HT-29 (cell line): ENCODE measurements around the gene IFT81. TPM values are rescaled to one million over a fixed set of nuclear protein-coding genes. Genes with fewer than 3 reads are reported as not detected.

Experiments
- DNase-seq: peaks from one replicate; pipeline ENCODE4 v3.0.0-alpha.2; 2015; ENCODE audit warnings: low spot score
- total RNA-seq: library from RNA; depleted of rRNA; stranded (reverse); fragments of >200 nt; shearing (Covaris generic); gene quantifications from 2 replicates; pipeline ENCODE4 v1.2.3, GENCODE V29; 2014

IFT81 gene
- total RNA-seq, 1 experiment from 2014 or later: 5.5 TPM

DNA sequence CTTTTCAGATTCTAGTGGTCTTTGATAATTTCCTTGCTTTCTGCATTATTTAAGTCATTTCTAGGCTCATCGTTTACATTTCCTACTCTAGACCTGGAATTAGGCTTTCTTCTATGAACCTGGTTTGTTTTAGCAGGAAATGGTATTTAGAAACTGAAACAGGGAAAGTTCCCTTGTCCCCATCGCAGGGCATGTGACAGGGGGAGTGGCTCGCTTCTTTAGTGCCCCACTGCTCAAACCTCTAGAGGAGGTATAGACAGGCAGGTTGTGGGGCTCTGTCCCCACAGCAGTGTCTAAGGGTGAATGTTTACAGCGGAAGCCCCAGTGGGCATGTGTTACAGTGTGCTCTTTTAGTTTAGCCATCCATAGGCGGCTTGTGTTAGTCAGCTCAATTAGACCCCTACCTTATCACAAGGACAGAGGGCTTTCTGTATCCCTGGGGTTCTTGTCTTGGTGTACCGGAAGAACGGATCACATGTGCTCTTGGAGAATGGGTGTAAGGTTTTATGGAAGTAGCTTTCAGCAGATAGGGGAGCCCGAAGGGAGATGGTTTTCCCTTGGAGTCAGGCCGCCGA is 25.0 kb downstream of the IFT81 start:
- DNase-seq: no peak

DNA sequence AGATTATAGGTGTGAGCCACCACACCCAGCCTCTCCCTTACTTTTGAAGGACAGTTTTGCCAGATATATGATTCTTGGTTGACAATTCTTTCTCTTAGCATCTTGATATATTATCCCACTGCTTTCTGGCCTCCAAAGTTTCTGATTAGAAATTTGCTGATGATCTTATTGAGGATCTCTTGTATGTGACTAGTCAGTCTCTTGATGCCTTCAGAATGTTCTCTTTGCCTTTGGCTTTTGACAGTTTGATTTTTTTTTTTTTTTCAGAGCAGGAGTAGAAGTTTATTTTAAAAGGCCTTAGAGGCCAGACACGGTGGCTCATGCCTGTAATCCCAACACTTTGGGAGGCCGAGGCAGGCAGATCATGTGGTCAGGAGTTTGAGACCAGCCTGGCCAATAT is 32.6 kb downstream of the IFT81 start:
- DNase-seq: no peak

DNA sequence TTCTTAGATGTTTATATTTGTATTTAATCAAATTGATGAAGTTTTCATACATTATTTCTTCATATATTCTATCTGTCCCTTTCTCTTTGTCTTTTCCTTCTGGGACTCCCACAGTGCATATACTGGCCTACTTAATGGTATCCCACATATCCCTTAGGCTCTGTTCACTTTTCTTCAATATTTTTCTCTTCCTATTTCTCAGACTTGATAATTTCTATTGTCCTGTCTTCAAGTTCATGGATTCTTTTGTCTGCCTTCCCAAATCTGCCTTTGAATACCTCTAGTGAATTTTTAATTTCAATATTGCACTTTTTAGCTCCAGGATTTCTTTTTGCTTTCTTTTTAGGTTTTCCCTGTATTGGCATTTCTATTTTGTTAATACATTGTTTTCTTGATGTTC is 33.4 kb downstream of the IFT81 start:
- DNase-seq: no peak

DNA sequence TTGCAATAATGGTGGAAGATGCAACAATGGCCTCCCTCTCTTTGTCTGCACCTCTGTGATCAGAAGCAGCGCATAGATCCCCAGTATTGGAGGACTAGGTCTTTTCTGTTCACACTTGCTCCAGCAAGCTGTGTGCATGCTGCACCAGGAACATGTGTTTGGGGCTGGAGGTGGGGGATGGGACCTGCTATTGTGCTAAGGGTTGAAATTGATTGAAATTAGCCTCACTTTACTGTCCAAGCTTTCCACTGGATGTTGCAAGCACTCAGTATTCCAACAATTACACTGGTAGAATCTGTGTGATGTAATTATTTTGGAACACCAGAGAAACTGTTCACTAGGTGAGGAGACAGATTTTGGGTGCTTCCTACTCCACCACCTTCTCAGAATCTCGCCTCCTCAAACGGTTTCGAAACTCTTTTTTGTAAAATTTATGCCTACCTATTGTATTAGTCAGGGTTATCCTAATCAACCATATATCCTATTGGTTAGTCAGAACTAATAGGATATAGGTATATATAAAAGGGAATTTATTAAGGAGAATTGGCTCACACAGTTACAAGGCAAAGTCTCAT is 35.6 kb downstream of the IFT81 start:
- no peak for DNase-seq

DNA sequence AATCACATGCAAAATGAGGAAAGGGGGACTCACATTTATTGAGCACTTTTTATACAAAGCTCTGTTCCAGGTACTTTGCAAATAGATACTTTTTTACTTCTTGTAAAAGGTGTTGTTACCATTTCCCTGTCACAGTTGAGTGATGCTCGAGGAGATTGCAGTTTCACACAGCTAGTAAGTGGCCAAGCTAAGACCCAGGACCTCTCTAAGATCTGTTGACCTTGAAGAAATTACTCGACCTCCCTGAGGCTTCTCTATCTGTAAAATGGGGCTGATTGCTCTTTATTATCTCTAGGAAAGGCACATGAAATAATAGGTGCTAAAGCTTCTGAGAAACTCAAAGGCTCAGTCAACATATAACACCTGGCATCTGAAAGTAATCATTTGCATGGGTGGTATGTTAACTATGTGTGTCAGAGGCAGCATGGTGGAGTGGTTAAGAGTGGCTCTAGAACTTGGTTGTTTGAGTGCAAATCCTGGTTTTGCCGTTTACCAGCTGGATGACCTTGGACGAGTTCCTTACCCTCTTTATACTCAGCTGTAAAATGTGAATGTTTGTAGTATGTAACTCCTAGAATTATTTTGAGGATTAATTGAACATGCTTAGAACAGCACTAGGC is 41.5 kb downstream of the IFT81 start:
- DNase-seq: no peak

DNA sequence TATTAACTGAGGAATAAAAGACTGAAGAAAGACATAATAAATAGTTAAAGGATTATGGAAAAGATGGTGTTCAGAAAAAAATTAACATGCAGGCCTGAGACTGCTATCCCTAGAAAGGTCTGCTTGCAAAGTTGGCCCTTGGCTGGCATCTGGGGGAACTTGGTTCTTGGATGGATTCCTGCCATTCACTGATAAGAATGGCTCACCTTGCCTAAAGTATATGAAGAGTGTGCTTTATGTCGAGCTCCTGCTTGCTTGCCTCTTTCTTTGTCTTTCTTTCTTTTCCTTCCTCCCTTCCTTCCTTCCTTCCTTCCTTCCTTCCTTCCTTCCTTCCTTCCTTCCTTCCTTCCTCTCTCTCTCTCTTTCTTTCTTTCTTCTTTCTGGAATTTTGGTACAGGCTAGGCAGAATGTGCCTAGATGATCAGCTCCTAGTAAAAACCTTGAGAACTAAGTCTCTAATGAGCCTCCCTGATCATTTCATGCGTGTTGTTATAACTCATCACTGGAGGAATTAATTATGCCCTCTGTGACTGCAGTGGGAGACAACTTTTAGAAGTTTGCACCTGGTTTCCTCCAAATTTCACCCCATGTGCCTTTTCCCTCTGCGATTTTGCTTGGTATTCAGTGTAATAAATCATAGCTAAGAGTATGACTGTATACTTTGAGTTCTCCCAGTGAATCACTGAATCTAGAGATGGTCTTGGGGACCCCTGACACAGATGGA is 44.7 kb downstream of the IFT81 start:
- no peak for DNase-seq

DNA sequence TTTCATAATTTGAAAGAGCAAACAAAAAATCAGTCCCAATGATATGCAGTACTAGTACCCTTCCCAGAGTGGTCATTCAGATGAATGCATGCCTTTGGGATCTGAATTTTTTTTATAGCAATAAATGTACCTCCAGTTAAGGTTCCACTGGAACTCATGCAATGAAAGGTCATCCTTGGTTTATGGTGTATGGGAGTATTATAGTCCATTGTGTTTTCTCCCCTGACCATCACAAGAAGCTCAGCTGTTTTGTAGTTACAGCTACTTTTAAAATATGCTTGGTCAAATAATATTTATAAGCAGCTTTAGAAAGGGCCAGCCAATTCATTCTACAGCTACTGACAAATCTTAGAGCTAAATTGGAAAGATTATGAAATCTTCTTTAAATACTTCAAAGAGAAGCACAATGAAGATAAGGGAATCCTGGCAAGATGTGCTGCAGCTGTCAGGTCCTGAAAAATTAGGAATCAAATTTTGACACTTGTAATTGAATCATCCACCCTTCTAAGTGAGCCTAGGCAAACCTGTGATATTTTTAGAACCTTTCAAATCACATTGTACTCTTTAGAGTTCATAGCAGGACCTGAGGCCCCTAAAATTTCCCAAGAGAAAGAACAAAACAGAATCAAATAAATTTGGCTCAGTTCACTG is 46.5 kb downstream of the IFT81 start:
- DNase-seq: no peak

DNA sequence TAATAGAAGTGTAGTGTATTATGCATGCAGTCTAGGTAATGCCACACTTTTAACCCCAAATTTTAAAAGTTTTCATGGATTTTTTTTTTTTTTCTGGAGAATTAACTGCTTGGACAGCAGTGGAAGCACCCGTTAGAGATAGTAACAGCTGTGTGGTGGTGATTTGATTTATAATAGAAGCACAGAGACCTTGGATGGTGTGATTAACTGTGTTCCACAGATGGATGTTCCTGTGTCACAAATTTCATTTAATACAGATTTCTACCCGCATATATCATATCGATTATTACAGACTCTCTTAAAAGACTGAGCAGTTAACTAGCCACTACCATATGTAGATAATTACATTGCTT is 47.0 kb downstream of the IFT81 start:
- DNase-seq: no peak

DNA sequence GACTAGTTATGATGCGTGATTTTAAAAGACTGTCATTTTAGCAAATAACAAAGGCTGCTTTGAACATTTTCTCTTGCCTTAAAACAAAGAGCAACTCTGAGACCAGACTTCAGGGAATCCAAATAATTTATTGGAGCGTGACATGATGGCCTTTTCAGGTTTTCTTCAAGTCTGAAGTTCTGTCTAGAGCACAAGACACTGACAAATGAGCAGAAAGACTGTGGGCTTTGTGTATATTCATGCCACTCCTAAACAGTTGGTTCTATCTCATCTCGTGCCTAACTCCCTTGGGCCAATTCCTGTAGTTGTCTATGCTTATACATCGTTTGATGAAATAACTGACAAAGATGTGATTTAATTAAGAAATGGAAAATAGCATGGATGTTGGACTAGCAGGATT is 47.5 kb downstream of the IFT81 start:
- DNase-seq: no peak

DNA sequence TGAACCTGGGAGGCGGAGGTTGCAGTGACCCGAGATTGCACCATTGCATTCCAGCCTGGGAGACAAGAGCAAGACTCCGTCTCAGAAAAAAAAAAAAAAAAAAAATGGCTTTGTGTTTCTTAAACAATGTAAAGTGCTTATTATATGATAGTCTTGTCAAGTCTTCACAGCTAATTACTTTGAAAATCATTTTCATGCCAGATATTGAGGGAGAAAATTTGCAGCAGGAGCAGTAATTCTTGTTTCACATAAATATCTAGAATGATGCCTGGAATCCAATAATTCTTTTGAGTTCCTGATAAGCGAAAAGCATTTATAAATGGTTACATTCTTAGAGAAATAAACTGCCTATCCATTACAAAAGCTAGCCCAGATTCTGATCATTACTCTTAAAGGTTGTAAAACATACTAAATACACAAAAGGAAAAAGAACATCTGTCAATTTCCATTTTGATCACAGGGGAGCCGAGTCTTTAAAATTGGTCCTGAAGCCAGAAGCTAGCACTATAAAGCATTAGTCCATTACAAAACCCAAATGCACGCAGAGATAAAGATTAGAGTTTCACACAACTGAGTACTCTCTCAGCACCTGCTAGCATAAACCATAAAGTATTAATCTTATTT is 50.3 kb downstream of the IFT81 start:
- DNase-seq: no peak

DNA sequence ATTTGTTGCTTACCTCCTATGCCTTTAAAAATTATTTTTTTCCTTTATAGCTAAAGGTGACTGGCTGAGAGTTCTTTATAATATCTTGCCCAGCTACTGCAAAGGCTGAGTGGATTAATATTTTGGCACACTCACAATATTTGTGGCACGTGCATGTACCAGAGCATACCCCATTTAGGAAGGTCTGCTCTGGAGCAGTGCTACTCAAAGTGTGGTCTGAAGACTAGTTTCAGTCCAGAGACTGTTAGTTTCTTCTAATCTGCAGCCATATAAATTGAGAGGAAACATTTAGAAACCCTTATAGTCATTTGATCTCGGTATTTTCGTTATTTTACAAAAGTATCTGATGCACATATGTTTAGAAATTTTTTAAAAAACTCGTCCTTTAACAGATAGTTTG is 51.0 kb downstream of the IFT81 start:
- DNase-seq: no peak

DNA sequence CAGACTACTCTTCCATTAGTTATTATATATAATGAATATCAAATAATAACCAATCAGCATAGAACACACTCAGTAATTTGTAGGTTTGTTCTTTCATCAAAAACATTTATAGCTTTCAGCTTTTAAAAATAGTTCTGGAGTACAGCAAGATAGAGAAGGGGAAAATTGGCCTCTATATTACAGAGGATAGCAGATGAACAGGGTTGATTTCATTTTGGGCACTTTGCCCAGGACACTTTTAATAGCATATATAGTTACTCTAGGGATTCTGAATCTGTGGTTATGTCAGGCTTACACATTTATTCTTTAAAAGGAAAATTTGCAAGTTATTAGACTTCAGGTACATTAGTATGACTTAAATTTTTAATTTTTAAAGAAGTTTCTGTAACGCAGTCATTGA is 52.6 kb downstream of the IFT81 start:
- no peak for DNase-seq

DNA sequence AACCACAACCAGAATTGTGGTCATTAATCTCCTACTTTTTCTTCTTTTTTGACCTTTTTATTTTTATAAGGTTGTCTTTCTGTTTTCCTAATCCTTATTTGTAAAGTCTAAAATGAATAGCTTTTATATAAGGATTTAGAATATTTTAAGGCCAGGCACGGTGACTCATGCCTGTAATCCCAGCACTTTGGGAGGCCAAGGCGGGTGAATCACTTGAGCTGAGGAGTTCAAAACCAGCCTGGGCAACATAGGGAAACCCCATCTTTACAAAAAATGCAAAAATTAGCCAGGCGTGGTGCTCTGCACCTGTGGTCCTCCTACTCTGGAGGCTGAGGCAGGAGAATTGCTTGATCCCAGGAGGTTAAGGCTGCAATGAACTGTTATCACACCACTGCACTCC is 55.1 kb downstream of the IFT81 start:
- no peak for DNase-seq

DNA sequence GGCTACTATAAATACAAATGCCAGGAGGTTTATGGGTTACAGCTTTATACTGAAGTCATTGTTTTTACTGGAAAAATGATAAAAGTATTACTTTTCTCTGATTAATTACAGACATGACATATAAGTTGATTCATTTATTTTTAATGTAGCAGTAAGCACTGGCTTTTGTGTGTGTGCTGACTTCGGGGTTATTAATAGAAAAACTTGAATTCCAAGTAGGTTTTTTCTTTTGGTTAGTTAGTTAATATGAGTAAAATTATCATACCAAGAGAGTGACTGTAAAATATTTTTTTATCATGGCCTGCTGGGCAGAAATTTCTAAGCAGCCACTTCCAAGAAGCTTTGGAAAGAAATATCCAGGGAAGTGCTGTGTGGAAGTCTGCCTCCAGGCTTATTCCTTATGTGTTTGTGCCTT is 56.4 kb downstream of the IFT81 start:
- no peak for DNase-seq

DNA sequence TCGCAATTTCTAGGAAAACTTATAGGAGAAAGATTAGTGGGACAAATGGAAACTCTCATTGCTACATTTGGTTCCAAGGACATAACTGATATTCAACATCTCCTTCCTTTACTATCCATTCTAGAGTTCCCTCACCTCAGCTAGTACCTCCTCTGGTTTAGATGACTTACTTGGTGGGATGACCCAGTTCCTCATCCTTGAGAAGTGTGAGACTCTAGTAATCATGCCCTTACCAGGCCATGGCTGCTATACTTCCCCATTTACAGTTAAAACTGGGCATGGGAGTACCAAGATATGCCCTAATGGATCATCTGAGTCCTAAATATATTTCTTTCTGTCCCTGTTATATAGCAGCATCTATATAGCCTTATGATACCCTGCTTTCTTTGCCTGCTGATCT is 58.1 kb downstream of the IFT81 start:
- no peak for DNase-seq

DNA sequence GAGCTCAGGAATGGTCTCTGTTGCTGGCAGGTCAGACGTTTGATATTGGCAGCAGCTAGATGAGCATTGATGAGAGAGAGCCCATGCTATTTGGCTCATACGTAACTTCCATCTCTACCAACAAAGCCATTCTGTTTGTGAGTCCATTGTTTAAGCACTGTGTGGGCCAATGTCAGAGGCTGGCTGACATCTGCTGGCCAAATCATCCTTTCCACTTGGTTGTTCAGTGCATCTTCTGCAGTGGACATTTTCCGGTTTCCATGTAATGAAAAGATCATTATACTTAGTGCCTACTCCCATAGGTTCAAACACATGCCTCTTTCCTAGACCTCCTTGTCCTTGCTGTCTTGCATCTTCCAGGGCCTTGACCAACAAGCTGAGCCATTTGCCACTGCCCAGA is 59.2 kb downstream of the IFT81 start:
- DNase-seq: no peak

DNA sequence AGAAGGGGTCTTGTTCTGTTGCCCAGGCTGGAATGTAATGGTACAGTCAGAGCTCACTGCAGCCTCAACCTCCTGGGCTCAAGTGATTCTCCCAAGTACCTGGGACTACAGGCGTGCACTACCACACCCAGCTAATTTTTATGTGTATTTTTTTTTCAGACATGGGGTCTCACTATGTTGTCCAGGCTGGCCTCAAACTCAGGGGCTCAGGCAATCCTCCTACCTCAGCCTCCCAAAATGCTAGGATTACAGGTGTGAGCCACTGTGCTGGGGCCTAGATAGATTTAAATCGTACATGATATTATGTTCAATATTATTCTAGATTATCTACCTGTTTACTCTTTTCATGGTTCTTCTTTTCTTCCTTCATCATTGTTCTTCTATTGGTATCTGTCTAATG is 61.5 kb downstream of the IFT81 start:
- DNase-seq: no peak

DNA sequence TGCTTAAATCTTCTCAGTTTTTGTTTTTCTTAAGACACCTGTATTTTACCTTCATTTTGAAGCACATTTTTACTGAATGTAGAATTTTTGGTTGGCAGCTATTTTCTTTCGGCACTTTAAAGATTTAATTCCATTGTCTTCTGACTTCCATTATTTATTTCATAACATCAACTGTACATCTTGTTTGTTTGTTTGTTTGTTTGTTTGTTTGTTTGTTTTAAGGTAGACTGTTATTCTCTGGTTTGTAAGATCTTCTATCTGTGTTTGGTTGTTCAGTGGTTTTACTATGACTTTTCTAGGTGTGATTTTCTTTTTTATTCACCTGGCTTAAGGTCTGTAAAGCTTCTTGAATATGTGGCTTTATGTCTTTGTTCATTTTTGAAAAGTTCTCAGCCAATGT is 61.9 kb downstream of the IFT81 start:
- no peak for DNase-seq

DNA sequence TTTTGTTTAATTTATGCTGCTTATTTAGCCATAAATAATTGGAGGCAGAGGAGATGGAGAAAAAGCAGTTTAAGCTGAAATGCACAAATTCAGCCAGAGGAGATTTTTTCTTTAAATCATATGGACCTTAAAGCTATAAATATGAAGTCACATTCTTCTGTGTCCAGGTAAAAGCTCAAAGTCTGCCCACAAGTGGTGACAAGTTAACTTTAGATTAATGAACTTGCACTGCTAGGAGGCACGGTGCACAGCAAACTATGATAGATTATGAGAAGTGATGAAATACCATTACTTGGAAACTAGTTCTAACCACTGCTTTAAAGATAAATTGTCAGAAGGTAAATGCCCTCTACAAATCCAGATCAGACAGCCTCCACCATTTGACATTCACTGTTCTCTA is 69.0 kb downstream of the IFT81 start:
- no peak for DNase-seq

DNA sequence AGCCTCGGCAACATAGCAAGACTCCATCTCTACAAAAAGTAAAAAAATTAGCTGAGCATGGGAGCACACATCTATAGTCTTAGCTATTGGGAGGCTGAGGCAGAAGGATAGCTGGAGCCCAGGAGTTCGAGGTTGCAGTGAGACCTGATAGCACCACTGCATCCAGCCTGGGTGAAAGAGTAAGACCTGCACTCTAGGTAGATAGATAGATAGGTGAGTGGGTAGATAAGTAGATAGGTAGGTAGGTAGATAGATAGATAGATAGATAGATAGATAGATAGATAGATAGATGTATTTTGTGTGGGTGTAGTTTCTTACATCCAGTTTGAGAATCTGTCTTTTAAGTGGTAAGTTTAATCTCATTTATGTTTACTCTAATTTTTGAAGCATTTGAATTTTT is 72.8 kb downstream of the IFT81 start:
- no peak for DNase-seq

DNA sequence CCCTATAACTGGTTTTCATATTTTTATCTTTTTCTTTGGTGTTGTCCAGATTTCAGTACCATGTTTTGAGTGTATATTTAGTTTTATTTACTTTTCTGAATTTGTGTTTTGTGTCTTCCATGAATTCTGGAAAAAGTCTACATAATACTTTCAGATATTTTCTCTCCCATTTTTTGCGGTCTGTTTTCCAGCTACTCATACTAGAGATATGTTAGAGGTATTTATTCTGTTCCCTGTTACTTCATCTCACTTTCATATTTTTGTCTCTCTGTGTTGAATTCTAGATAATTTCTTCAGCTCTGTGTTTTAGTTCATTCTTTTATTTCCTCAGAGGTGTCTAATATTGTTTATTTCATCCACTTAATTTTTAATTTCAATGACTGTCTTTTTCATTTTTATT is 74.2 kb downstream of the IFT81 start:
- DNase-seq: no peak
